HepG2 (cell line): Measurements from ENCODE around the gene TPGS1. TPM values are rescaled to one million over a fixed set of nuclear protein-coding genes. Genes with fewer than 3 reads are reported as not detected.
A peak's percentile ranks its signal among the peaks of the same experiment; 100 is the strongest.

Experiments
- CHD2 ChIP-seq: IDR thresholded peaks from 2 replicates; pipeline ENCODE4 v1.6.1; 2011; ENCODE audit warnings: low read depth, low read length, improper control_type of control experiment
- FOXA3 ChIP-seq: IDR thresholded peaks from 2 replicates; pipeline ENCODE4 v1.6.1; 2016; ENCODE audit warnings: missing genetic modification reagents, missing compliant biosample characterization
- FOXP1 ChIP-seq, 2 experiments: fragments of 450-650 bp in 1 of 2; IDR thresholded peaks; 2 replicates each; pipeline ENCODE4 v1.6.1; 2017 to 2018; ENCODE audit warnings: antibody characterized with exemption in 1 of 2
- GABPB1 ChIP-seq: IDR thresholded peaks from 2 replicates; pipeline ENCODE4 v1.6.1; 2016; ENCODE audit warnings: mild to moderate bottlenecking, missing genetic modification reagents, moderate library complexity, missing compliant biosample characterization
- HDAC2 ChIP-seq: sonication (generic); formaldehyde crosslinking; IDR thresholded peaks from 2 replicates; pipeline ENCODE4 v1.4.0; 2020; ENCODE audit warnings: missing genetic modification reagents
- KAT7 ChIP-seq: IDR thresholded peaks from 2 replicates; pipeline ENCODE4 v1.6.1; 2018; ENCODE audit warnings: borderline replicate concordance, missing compliant biosample characterization
- KDM5B ChIP-seq: sonication (generic); formaldehyde crosslinking; IDR thresholded peaks from 2 replicates; pipeline ENCODE4 v1.4.0; 2020; ENCODE audit warnings: missing genetic modification reagents, mild to moderate bottlenecking, borderline replicate concordance
- MATR3 ChIP-seq: sonication (generic); formaldehyde crosslinking; IDR thresholded peaks from 2 replicates; pipeline ENCODE4 v1.4.0; 2020; ENCODE audit warnings: missing genetic modification reagents
- MBNL3 ChIP-seq: fragments of 250-450 bp; sonication (Bioruptor Pico); conservative IDR thresholded peaks from 2 replicates; pipeline ENCODE4 v1.8.0; 2022; ENCODE audit warnings: mild to moderate bottlenecking, inconsistent platforms
- SAFB2 ChIP-seq: sonication (generic); formaldehyde crosslinking; IDR thresholded peaks from 2 replicates; pipeline ENCODE4 v1.5.1; 2020; ENCODE audit warnings: missing genetic modification reagents, low read depth, mild to moderate bottlenecking, borderline replicate concordance
- TBX2 ChIP-seq: sonication (generic); formaldehyde crosslinking; IDR thresholded peaks from 2 replicates; pipeline ENCODE4 v1.5.0; 2020; ENCODE audit warnings: missing genetic modification reagents, mild to moderate bottlenecking, borderline replicate concordance
- ZBTB46 ChIP-seq: sonication (generic); formaldehyde crosslinking; IDR thresholded peaks from 2 replicates; pipeline ENCODE4 v1.4.0; 2020; ENCODE audit warnings: mild to moderate bottlenecking, missing genetic modification reagents, borderline replicate concordance
- ZNF558 ChIP-seq: sonication (generic); formaldehyde crosslinking; IDR thresholded peaks from 2 replicates; pipeline ENCODE4 v1.9.0; 2022; ENCODE audit warnings: mild to moderate bottlenecking, missing genetic modification reagents, borderline replicate concordance
- ZNF746 ChIP-seq: sonication (generic); formaldehyde crosslinking; IDR thresholded peaks from 2 replicates; pipeline ENCODE4 v1.8.0; 2022; ENCODE audit warnings: mild to moderate bottlenecking, missing genetic modification reagents
- ZNF776 ChIP-seq: sonication (generic); formaldehyde crosslinking; IDR thresholded peaks from 2 replicates; pipeline ENCODE4 v1.4.0; 2020; ENCODE audit warnings: mild to moderate bottlenecking, missing genetic modification reagents
- polyA plus RNA-seq, 8 experiments: library from polyadenylated mRNA; depleted of rRNA in 3 of 8; stranded (reverse) in 7 of 8; unstranded in 1 of 8; fragments of >200 nt; fragmentation: Illumina TruSeq in 4 of 8; extraction: Trizol in 4 of 8; gene quantifications; 2 replicates each; pipeline versions ENCODE4 v1.2.1 to v1.2.3, GENCODE V29; 2011 to 2016; ENCODE audit warnings: low read depth in 4 of 8, missing spikeins in 1 of 8, mixed read lengths in 1 of 8; ENCODE audit not compliant: insufficient read depth in 1 of 8
- total RNA-seq, 5 experiments: library from RNA; depleted of rRNA; stranded (reverse); fragments of >200 nt; fragmentation: Illumina TruSeq; extraction: Trizol; gene quantifications; 2 replicates each; pipeline ENCODE4 v1.2.3, GENCODE V29; 2016; ENCODE audit warnings: low read depth in 1 of 5
- TF ChIP-seq, protein P1 (sequence below), 2 experiments: fragments of 450-650 bp in 1 of 2; sonication (generic) in 1 of 2; formaldehyde crosslinking in 1 of 2; IDR thresholded peaks; 2 replicates each; pipeline versions ENCODE4 v1.6.1 to v1.8.0; 2016 to 2022; ENCODE audit warnings: antibody characterized with exemption in 1 of 2, mild to moderate bottlenecking in 1 of 2, missing genetic modification reagents in 1 of 2
- TF ChIP-seq, protein P2 (sequence below): IDR thresholded peaks from 2 replicates; pipeline ENCODE4 v1.6.1; 2016

Gene TPGS1
- total and polyA plus RNA-seq, 2 of the 13 experiments (the other 11 are each of a cell fraction or from before 2014, with no cell fraction given) = 1.1 to 6.2 TPM

GRCh38 chr19:459724-460511 is 47.4 kb upstream of the TPGS1 start (continued):
- peak; percentile 49; the same call in 1 of the 2 replicates for TF ChIP-seq CHD2
- TF ChIP-seq MATR3 (CRISPR knock-in tag) = no peak
- no peak for TF ChIP-seq ZBTB46
- TF ChIP-seq GABPB1 = peak; percentile 53; the same call in 1 of the 2 replicates
- TF ChIP-seq ZNF746 (CRISPR knock-in tag) = peak; percentile 78; the same call in 1 of the 2 replicates
- peak; percentile 19; the same call in 1 of the 2 replicates for TF ChIP-seq HDAC2 (CRISPR knock-in tag)
- TF ChIP-seq ZNF776 (CRISPR knock-in tag) = no peak
- peak; percentile 32; the same call in 1 of the 2 replicates for TF ChIP-seq FOXA3 (CRISPR knock-in tag)
- TF ChIP-seq MBNL3 (CRISPR knock-in tag) = no peak
- peak; percentile 42; the same call in 1 of the 2 replicates for TF ChIP-seq TBX2 (CRISPR knock-in tag)
- TF ChIP-seq, protein P1, sequence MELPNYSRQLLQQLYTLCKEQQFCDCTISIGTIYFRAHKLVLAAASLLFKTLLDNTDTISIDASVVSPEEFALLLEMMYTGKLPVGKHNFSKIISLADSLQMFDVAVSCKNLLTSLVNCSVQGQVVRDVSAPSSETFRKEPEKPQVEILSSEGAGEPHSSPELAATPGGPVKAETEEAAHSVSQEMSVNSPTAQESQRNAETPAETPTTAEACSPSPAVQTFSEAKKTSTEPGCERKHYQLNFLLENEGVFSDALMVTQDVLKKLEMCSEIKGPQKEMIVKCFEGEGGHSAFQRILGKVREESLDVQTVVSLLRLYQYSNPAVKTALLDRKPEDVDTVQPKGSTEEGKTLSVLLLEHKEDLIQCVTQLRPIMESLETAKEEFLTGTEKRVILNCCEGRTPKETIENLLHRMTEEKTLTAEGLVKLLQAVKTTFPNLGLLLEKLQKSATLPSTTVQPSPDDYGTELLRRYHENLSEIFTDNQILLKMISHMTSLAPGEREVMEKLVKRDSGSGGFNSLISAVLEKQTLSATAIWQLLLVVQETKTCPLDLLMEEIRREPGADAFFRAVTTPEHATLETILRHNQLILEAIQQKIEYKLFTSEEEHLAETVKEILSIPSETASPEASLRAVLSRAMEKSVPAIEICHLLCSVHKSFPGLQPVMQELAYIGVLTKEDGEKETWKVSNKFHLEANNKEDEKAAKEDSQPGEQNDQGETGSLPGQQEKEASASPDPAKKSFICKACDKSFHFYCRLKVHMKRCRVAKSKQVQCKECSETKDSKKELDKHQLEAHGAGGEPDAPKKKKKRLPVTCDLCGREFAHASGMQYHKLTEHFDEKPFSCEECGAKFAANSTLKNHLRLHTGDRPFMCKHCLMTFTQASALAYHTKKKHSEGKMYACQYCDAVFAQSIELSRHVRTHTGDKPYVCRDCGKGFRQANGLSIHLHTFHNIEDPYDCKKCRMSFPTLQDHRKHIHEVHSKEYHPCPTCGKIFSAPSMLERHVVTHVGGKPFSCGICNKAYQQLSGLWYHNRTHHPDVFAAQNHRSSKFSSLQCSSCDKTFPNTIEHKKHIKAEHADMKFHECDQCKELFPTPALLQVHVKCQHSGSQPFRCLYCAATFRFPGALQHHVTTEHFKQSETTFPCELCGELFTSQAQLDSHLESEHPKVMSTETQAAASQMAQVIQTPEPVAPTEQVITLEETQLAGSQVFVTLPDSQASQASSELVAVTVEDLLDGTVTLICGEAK (IDR thresholded peaks at IDR 0.05) = no peak
- TF ChIP-seq, protein P1 (CRISPR knock-in tag; IDR thresholded peaks at IDR 0.05) = no peak
- no peak for TF ChIP-seq FOXP1 (IDR thresholded peaks at IDR 0.05)
- TF ChIP-seq FOXP1 (CRISPR knock-in tag; IDR thresholded peaks at IDR 0.05) = peak; percentile 23; the same call in 1 of the 2 replicates
- 0 out of 2 replicates have a peak, but pooled peaks have one; percentile 30 for TF ChIP-seq KAT7
- TF ChIP-seq SAFB2 = 0 out of 2 replicates have a peak, but pooled peaks have one; percentile 47
- TF ChIP-seq KDM5B (CRISPR knock-in tag) = peak; percentile 40; the same call in 1 of the 2 replicates
- TF ChIP-seq, protein P2, sequence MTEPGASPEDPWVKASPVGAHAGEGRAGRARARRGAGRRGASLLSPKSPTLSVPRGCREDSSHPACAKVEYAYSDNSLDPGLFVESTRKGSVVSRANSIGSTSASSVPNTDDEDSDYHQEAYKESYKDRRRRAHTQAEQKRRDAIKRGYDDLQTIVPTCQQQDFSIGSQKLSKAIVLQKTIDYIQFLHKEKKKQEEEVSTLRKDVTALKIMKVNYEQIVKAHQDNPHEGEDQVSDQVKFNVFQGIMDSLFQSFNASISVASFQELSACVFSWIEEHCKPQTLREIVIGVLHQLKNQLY (CRISPR knock-in tag) = peak; percentile 36; the same call in 1 of the 2 replicates
- TF ChIP-seq ZNF558 = peak; percentile 32; the same call in 1 of the 2 replicates
